HepG2 (cell line): ENCODE results near the gene RHOBTB3. TPM values are rescaled to one million over a fixed set of nuclear protein-coding genes. Genes with fewer than 3 reads are reported as not detected.
A peak's percentile ranks its signal among the peaks of the same experiment; 100 is the strongest.

Experiments used
- DMTF1 ChIP-seq: sonication (generic); formaldehyde crosslinking; IDR thresholded peaks from 2 replicates; pipeline ENCODE4 v1.4.0; 2020; ENCODE audit warnings: mild to moderate bottlenecking, missing genetic modification reagents
- HOXA7 ChIP-seq: sonication (generic); formaldehyde crosslinking; IDR thresholded peaks from 2 replicates; pipeline ENCODE4 v1.8.1; 2022; ENCODE audit warnings: mild to moderate bottlenecking, missing genetic modification reagents, moderate library complexity
- IRX3 ChIP-seq: sonication (generic); formaldehyde crosslinking; IDR thresholded peaks from 2 replicates; pipeline ENCODE4 v1.8.1; 2023; ENCODE audit warnings: mild to moderate bottlenecking, low read depth, missing genetic modification reagents, borderline replicate concordance
- KAT8 ChIP-seq: IDR thresholded peaks from 2 replicates; pipeline ENCODE4 v1.6.1; 2016; ENCODE audit warnings: missing genetic modification reagents, missing compliant biosample characterization
- KLF16 ChIP-seq, 2 experiments: sonication (generic) in 1 of 2; formaldehyde crosslinking in 1 of 2; IDR thresholded peaks; 2 replicates each; pipeline versions ENCODE4 v1.6.1 to v1.8.0; 2016 to 2023; ENCODE audit warnings: missing genetic modification reagents in 2 of 2, missing compliant biosample characterization in 1 of 2
- MBD4 ChIP-seq: IDR thresholded peaks from 2 replicates; pipeline ENCODE4 v1.6.1; 2012; ENCODE audit warnings: low read length, inconsistent platforms, borderline replicate concordance
- NAIF1 ChIP-seq: sonication (generic); formaldehyde crosslinking; IDR thresholded peaks from 2 replicates; pipeline ENCODE4 v1.5.0; 2020; ENCODE audit warnings: mild to moderate bottlenecking, missing genetic modification reagents, borderline replicate concordance
- NKX3-1 ChIP-seq: sonication (generic); formaldehyde crosslinking; IDR thresholded peaks from 2 replicates; pipeline ENCODE4 v1.5.0; 2020; ENCODE audit warnings: missing genetic modification reagents
- PHF5A ChIP-seq: IDR thresholded peaks from one replicate; pipeline ENCODE4 v1.6.1; 2018; ENCODE audit warnings: low read depth, missing genetic modification reagents; ENCODE audit not compliant: unreplicated experiment
- RAD21 ChIP-seq: fragments of 450-650 bp; formaldehyde crosslinking; IDR thresholded peaks from 2 replicates; pipeline ENCODE4 v1.5.0; 2020; ENCODE audit warnings: mild to moderate bottlenecking
- SOX5 ChIP-seq: IDR thresholded peaks from 2 replicates; pipeline ENCODE4 v1.6.1; 2016; ENCODE audit warnings: borderline replicate concordance
- ZNF101 ChIP-seq: sonication (generic); formaldehyde crosslinking; IDR thresholded peaks from 2 replicates; pipeline ENCODE4 v1.4.0; 2020; ENCODE audit warnings: mild to moderate bottlenecking, low read depth, missing genetic modification reagents, borderline replicate concordance
- ZNF383 ChIP-seq: sonication (generic); formaldehyde crosslinking; IDR thresholded peaks from 2 replicates; pipeline ENCODE4 v1.4.0; 2020; ENCODE audit warnings: missing genetic modification reagents, mild to moderate bottlenecking, borderline replicate concordance
- ZNF503 ChIP-seq: sonication (generic); formaldehyde crosslinking; IDR thresholded peaks from 2 replicates; pipeline ENCODE4 v1.4.0; 2020; ENCODE audit warnings: missing genetic modification reagents
- ZNF543 ChIP-seq: sonication (generic); formaldehyde crosslinking; IDR thresholded peaks from 2 replicates; pipeline ENCODE4 v1.4.0; 2020; ENCODE audit warnings: mild to moderate bottlenecking, missing genetic modification reagents
- ZNF609 ChIP-seq: sonication (generic); formaldehyde crosslinking; IDR thresholded peaks from 2 replicates; pipeline ENCODE4 v1.4.0; 2020; ENCODE audit warnings: mild to moderate bottlenecking, missing genetic modification reagents, borderline replicate concordance
- ZNF629 ChIP-seq: sonication (generic); formaldehyde crosslinking; conservative IDR thresholded peaks from 2 replicates; pipeline ENCODE4 v1.5.0; 2020; ENCODE audit warnings: missing genetic modification reagents
- polyA plus RNA-seq, 8 experiments: library from polyadenylated mRNA; depleted of rRNA in 3 of 8; stranded (reverse) in 7 of 8; unstranded in 1 of 8; fragments of >200 nt; fragmentation: Illumina TruSeq in 4 of 8; extraction: Trizol in 4 of 8; gene quantifications; 2 replicates each; pipeline versions ENCODE4 v1.2.1 to v1.2.3, GENCODE V29; 2011 to 2016; ENCODE audit warnings: low read depth in 4 of 8, missing spikeins in 1 of 8, mixed read lengths in 1 of 8; ENCODE audit not compliant: insufficient read depth in 1 of 8
- total RNA-seq, 5 experiments: library from RNA; depleted of rRNA; stranded (reverse); fragments of >200 nt; fragmentation: Illumina TruSeq; extraction: Trizol; gene quantifications; 2 replicates each; pipeline ENCODE4 v1.2.3, GENCODE V29; 2016; ENCODE audit warnings: low read depth in 1 of 5
- TF ChIP-seq, protein P1 (sequence below): sonication (generic); formaldehyde crosslinking; IDR thresholded peaks from 2 replicates; pipeline ENCODE4 v1.8.1; 2023; ENCODE audit warnings: mild to moderate bottlenecking, missing genetic modification reagents
- TF ChIP-seq, protein P2 (sequence below): IDR thresholded peaks from 2 replicates; pipeline ENCODE4 v1.6.1; 2016; ENCODE audit warnings: low read depth, borderline replicate concordance

The RHOBTB3 gene
- total and polyA plus RNA-seq, 2 of the 13 experiments (the other 11 are each of a cell fraction or from before 2014, with no cell fraction given), result 31.6 to 35.4 TPM

- TF ChIP-seq, protein P1, sequence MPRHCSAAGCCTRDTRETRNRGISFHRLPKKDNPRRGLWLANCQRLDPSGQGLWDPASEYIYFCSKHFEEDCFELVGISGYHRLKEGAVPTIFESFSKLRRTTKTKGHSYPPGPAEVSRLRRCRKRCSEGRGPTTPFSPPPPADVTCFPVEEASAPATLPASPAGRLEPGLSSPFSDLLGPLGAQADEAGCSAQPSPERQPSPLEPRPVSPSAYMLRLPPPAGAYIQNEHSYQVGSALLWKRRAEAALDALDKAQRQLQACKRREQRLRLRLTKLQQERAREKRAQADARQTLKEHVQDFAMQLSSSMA (CRISPR knock-in tag), result no peak
- no peak for TF ChIP-seq ZNF629 (CRISPR knock-in tag)
- TF ChIP-seq NAIF1 (CRISPR knock-in tag), result no peak
- 0 out of 2 replicates have a peak, but pooled peaks have one; percentile 15 for TF ChIP-seq ZNF609 (CRISPR knock-in tag)
- TF ChIP-seq ZNF101 (CRISPR knock-in tag), result no peak
- TF ChIP-seq SOX5 (CRISPR knock-in tag), result peak; percentile 16
- no peak for TF ChIP-seq NKX3-1 (CRISPR knock-in tag)
- TF ChIP-seq ZNF383, result no peak
- TF ChIP-seq ZNF543 (CRISPR knock-in tag), result no peak
- no peak for TF ChIP-seq HOXA7
- no peak for TF ChIP-seq DMTF1
- TF ChIP-seq ZNF503 (CRISPR knock-in tag), result no peak
- no peak for TF ChIP-seq IRX3 (CRISPR knock-in tag)
- no peak for TF ChIP-seq PHF5A (CRISPR knock-in tag)
- TF ChIP-seq KAT8, result no peak; the same call in 1 of the 2 replicates
- no peak for TF ChIP-seq RAD21
- TF ChIP-seq, protein P2, sequence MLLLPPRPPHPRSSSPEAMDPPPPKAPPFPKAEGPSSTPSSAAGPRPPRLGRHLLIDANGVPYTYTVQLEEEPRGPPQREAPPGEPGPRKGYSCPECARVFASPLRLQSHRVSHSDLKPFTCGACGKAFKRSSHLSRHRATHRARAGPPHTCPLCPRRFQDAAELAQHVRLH (CRISPR knock-in tag), result no peak
- TF ChIP-seq KLF16 (CRISPR knock-in tag; IDR thresholded peaks at IDR 0.05), result no peak
- TF ChIP-seq MBD4, result no peak
Measured at GRCh38 chr5:95803271-95804148, 72.4 kb downstream of the RHOBTB3 start (continued).
